HL-60/S4 (cell line): ENCODE measurements around the gene PGA4.
"Not testable (repeated sequence)": the region's sequence is repeated elsewhere in the genome, so short reads cannot be mapped to it uniquely, and the experiment has no call there.

Experiments used
- in situ Hi-C: fragments of 300-500 bp; cut with MboI; formaldehyde crosslinking; loops from 2 replicates; pipeline ENCODE4 v1.14.3; 2022; ENCODE audit warnings: low sequenced_read_pairs

Gene PGA4

DNA sequence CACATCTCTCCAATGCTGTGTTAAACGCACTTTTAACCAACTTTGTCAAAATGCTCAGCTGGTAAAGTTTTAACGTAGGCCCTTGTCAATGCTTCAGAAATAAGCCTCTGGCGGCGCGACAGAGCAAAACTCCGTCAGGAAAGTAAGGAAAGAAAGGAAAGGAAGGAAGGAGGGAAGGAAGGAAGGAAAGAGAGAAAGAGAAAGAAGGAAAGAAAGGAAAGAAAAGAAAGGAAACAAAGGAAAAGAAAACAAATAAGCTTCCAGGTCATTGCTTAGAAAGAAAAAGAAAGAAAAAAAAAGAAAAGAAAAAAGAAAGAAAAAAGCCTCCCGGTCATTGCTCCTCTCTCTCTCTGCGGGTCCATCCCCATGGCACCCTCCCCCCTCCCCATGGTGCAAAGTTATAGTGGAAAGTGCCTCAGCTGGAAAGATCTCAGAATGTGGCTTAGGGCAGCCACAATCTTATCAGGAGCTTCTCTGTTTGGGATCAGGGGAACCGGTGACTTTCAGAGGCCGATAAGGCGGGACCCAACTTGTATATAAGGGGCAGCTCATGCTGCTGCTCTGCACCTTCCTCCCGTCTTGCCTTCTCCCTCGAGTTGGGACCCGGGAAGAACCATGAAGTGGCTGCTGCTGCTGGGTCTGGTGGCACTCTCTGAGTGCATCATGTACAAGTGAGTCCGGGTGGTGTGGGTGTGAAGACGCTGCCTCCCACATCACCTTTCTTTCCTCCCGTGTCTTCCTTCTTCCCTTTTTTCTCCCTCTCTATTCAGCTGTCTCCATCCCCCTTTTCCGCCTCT lies 19.0 kb upstream of the PGA4 start, which contains the start of gene PGA3:
PGA3 (plus strand) TSS at position 566 of the 797 bp plus-strand sequence; CDS start at position 616, 50 bp downstream.
- in situ Hi-C loops = not testable (repeated sequence)

DNA sequence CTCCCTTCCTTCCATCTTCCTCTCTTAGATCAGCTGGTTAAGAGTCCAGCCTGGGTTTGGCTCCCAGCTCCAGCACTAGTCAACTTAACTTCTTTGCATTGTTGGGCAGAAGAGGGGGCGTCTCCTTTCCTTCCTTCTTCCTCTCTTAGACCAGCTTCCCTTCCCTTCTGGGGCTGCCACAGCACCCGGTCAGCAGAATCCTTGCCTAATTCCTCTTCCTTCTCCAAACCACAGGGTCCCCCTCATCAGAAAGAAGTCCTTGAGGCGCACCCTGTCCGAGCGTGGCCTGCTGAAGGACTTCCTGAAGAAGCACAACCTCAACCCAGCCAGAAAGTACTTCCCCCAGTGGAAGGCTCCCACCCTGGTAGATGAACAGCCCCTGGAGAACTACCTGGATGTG lies 18.3 kb upstream of the PGA4 start:
- in situ Hi-C loops = not testable (repeated sequence)

DNA sequence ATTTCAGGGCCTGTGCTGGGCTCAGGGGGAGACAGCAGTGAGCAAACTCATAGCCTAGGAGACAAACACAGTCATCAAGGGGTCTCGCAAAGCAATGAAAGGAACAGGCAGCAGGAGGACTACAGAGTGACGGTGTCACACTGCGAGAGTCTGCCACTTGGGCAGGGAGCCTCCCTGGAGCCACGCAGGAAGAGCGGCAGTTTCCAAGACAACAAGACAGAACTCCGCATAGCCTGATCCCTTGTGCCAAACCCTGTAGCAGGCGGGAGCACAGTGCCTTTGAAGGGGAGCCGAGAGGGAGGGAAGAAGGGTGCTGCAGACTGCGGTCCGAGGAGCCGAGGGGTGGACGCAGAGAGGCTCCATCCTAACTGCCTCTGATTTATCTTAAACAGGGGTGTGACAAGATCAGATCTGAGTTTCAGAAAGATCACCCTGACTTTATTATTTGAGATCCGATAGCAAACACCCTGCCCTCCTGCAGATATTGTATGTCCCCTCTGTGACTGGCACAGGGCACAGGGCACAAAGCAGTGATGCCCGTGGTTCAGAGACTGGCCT lies 17.6 kb upstream of the PGA4 start:
- in situ Hi-C loops = not testable (repeated sequence)

DNA sequence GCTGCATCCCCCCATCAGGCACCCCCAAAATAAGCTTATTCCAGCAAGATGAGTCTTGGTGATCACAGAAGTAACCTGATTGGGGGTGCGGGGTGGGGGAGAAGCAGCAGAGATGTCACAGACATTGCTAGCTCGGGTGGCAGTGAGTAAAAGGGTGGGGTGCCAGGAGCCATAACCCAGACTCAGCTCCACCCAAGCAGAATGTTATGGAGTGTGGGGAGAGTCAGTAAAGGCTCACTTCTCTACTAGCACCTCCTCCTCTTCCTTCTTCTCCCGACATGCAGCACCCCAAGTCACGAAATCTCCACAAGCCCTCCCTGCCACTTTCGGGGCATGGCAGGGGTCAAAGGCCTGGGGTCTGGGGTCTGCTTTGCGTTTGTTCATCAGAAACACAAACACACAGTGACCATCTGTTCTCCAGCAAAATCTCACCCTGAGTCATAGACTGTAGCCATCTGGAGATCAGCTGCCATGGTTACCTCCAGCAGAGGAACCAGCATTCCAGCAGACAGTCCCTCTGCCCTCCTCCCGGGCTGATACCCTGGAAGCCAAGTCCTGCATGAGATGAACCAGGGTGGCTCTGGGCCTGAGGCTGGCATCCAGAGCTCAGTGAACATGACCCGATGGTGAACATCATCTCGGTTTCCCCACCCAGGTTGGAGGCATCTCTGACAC lies 14.4 kb upstream of the PGA4 start:
- in situ Hi-C loops = not testable (repeated sequence)

DNA sequence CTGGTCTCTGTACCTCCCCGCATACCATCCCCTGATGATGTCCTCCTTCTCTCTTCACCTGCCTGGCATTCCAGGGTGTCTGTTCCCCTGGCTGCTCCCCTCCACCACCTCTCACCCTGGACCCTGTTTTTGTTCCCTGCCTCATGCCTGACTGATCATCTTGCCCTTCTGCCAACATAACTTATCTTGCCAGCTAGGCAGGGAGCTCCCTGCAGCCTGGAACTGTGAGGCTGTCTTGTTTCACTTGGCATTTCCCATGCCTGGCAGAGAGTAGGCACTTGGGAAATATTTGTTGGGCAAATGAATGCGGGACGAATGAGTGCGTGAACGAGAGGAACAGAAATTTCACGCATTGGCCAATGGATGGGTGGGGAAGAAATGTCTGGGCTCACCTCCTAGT lies 11.5 kb upstream of the PGA4 start:
- in situ Hi-C loops = not testable (repeated sequence)

DNA sequence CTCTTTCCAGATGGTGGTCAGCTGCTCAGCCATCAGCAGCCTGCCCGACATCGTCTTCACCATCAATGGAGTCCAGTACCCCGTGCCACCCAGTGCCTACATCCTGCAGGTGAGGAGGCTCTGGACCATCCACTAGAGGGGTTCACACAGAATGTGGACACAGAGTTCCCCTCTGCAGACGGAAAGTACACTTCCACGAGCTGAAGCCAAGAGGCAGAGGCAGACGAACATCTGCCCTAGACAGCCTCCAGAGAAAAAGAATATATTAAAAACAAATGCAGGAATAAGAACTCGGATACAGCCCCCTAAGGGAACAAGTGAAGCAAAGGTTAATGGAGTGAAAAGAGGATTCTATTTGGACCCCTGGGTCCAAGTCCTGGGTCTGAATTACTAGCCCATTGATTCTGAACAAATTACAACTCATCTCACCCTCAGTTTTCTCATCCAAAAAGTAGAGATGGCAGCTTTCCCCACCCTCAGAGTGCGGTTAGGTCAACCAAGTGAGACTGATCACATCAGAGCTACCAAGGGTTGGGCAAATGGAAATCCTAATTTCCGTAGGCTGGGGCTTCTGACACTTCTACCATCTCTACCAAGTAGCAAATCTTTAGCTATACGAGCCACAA lies 10.7 kb upstream of the PGA4 start:
- in situ Hi-C loops = not testable (repeated sequence)

DNA sequence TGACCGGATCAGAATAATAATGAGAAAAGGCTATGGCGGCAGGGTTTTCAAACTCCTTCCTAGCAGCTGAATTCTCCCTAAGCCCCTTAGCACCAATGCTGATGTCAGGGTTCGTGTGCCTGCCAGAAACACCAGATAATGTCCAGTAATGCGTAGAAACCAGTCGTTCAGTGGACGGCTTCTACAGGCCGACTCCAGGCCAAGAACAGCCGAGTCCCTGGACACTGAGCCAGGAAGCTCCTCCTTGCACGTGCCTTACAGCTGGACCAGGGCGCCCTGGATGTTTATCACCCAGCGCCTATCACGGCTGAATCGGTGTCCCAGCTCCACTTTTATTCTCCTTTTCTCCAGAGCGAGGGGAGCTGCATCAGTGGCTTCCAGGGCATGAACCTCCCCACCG lies 9.9 kb upstream of the PGA4 start:
- in situ Hi-C loops = not testable (repeated sequence)

DNA sequence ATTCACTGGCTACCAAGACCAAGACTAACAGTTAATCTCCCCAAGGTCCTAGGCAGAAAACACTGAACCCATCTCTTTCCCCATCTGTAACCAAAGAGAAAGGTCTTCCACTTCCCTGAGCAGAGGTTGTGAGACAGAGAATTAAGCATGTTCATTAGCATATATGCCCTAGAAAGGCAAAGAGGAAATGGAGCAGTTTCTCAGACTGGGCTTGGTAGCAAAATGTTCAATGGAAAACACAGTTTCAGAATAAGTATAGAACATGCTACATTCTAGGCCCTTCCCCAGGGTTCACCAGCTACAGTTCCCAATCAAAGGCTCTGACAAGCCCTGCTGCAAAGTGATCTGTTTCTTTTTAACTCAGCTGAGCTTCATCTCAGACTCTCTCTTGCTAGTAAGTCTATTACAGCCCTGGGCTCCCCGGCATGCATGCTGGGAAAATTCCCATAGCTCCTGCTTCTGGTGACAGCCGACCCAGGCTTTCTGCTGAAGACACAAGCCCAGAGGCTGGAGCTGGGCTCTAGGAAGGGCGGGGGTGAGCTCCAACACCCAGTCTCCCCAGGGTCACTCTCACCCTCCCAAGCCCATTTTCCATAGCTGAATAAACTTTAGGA lies 8.3 kb upstream of the PGA4 start:
- in situ Hi-C loops = not testable (repeated sequence)

DNA sequence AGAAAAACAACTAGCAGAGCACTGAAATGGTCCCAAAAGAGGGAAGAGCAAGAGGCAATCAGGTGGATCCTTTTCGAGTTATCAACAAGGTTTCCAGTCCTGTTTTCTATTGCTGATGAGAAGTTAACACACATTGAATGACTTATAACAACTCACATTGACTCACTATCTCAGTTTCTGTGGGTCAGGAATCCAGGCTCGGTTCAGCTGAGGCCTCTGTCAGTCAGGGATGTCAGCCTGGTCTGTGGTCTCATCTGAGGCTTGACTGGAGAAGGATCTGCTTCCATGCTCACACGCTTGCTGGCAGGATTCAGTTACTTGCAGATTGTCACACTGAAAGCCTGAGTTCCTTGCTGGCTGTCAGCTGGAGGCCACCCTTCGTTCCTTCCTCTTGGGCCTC lies 3.8 kb upstream of the PGA4 start:
- in situ Hi-C loops = not testable (repeated sequence)

DNA sequence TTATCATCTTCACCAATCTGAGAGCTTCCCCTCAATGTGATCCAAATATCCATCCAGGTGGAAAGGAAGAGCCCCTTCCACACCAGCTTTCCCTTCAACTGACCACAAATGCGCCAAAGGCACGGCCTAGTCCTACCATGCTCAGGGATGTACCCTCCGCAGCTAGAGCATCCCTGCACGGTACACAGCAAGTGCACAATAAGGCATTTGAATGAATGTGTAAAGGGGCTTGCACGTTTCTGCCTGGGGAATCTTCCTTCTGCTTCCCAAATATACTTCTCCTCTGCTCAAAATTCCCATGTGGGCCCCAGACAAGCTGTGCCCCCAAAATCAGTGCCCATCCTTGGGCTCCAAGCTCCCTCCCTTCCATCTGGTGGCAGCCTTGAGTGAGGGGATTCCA lies 3.1 kb upstream of the PGA4 start:
- in situ Hi-C loops = not testable (repeated sequence)

DNA sequence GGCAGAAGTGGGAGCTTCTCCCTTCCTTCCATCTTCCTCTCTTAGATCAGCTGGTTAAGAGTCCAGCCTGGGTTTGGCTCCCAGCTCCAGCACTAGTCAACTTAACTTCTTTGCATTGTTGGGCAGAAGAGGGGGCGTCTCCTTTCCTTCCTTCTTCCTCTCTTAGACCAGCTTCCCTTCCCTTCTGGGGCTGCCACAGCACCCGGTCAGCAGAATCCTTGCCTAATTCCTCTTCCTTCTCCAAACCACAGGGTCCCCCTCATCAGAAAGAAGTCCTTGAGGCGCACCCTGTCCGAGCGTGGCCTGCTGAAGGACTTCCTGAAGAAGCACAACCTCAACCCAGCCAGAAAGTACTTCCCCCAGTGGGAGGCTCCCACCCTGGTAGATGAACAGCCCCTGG lies 545 bp downstream of the PGA4 start:
- in situ Hi-C loops = not testable (repeated sequence)

DNA sequence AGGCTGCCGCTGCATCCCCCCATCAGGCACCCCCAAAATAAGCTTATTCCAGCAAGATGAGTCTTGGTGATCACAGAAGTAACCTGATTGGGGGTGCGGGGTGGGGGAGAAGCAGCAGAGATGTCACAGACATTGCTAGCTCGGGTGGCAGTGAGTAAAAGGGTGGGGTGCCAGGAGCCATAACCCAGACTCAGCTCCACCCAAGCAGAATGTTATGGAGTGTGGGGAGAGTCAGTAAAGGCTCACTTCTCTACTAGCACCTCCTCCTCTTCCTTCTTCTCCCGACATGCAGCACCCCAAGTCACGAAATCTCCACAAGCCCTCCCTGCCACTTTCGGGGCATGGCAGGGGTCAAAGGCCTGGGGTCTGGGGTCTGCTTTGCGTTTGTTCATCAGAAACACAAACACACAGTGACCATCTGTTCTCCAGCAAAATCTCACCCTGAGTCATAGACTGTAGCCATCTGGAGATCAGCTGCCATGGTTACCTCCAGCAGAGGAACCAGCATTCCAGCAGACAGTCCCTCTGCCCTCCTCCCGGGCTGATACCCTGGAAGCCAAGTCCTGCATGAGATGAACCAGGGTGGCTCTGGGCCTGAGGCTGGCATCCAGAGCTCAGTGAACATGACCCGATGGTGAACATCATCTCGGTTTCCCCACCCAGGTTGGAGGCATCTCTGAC lies 4.5 kb downstream of the PGA4 start:
- in situ Hi-C loops = not testable (repeated sequence)

DNA sequence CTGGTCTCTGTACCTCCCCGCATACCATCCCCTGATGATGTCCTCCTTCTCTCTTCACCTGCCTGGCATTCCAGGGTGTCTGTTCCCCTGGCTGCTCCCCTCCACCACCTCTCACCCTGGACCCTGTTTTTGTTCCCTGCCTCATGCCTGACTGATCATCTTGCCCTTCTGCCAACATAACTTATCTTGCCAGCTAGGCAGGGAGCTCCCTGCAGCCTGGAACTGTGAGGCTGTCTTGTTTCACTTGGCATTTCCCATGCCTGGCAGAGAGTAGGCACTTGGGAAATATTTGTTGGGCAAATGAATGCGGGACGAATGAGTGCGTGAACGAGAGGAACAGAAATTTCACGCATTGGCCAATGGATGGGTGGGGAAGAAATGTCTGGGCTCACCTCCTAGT lies 7.3 kb downstream of the PGA4 start:
- in situ Hi-C loops = not testable (repeated sequence)

DNA sequence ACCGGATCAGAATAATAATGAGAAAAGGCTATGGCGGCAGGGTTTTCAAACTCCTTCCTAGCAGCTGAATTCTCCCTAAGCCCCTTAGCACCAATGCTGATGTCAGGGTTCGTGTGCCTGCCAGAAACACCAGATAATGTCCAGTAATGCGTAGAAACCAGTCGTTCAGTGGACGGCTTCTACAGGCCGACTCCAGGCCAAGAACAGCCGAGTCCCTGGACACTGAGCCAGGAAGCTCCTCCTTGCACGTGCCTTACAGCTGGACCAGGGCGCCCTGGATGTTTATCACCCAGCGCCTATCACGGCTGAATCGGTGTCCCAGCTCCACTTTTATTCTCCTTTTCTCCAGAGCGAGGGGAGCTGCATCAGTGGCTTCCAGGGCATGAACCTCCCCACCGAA lies 8.9 kb downstream of the PGA4 start:
- in situ Hi-C loops = not testable (repeated sequence)

DNA sequence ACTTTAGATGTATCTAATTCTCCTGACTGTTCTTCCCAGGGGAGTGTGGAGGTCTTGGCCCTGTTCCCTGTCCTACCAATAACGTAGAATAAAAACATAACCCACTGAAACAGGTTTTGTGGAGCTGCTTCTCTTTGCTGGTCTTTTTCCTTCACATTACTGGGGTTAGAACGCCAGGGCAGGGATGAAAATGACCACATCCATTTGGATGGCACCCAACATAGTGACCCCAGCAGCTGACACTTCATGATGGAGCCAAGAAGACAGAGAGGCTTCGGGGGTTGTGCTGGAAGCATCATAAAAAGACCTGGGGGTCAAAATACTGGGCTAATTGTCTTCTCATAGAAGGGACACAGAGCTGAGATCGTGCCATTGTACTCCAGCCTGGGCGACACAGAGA lies 9.4 kb downstream of the PGA4 start:
- in situ Hi-C loops = not testable (repeated sequence)

DNA sequence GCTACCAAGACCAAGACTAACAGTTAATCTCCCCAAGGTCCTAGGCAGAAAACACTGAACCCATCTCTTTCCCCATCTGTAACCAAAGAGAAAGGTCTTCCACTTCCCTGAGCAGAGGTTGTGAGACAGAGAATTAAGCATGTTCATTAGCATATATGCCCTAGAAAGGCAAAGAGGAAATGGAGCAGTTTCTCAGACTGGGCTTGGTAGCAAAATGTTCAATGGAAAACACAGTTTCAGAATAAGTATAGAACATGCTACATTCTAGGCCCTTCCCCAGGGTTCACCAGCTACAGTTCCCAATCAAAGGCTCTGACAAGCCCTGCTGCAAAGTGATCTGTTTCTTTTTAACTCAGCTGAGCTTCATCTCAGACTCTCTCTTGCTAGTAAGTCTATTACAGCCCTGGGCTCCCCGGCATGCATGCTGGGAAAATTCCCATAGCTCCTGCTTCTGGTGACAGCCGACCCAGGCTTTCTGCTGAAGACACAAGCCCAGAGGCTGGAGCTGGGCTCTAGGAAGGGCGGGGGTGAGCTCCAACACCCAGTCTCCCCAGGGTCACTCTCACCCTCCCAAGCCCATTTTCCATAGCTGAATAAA lies 10.5 kb downstream of the PGA4 start:
- in situ Hi-C loops = not testable (repeated sequence)

DNA sequence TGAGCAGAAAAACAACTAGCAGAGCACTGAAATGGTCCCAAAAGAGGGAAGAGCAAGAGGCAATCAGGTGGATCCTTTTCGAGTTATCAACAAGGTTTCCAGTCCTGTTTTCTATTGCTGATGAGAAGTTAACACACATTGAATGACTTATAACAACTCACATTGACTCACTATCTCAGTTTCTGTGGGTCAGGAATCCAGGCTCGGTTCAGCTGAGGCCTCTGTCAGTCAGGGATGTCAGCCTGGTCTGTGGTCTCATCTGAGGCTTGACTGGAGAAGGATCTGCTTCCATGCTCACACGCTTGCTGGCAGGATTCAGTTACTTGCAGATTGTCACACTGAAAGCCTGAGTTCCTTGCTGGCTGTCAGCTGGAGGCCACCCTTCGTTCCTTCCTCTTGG lies 15.0 kb downstream of the PGA4 start:
- in situ Hi-C loops = not testable (repeated sequence)

DNA sequence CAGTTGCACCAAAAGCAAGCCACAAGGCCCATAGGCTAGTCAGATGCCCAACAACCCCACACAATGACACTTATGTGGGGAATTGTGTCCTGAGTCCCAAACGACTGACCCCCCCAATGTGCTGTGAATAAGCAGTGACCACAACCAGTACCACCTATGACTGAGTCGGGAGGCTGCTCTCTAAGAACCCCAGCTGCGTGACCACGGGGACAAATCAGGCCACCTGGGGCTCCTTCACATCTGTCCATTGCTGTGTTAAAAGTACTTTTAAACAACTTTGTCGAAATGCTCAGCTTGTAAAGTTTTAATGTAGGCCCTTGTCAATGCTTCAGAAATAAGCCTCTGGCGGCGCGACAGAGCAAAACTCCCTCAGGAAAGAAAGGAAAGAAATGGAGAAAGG lies 18.1 kb downstream of the PGA4 start:
- in situ Hi-C loops = not testable (repeated sequence)

DNA sequence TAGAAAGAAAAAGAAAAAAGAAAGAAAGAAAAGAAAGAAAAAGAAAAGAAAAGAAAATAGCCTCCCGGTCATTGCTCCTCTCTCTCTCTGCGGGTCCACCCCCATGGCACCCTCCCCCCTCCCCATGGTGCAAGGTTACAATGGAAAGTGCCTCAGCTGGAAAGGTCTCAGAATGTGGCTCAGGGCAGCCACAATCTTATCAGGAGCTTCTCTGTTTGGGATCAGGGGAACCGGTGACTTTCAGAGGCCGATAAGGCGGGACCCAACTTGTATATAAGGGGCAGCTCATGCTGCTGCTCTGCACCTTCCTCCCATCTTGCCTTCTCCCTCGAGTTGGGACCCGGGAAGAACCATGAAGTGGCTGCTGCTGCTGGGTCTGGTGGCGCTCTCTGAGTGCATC lies 18.7 kb downstream of the PGA4 start, which contains the start of gene PGA5:
PGA5 (plus strand) TSS at position 301 of the 400 bp plus-strand sequence; CDS start at position 353, 52 bp downstream.
- in situ Hi-C loops = not testable (repeated sequence)

DNA sequence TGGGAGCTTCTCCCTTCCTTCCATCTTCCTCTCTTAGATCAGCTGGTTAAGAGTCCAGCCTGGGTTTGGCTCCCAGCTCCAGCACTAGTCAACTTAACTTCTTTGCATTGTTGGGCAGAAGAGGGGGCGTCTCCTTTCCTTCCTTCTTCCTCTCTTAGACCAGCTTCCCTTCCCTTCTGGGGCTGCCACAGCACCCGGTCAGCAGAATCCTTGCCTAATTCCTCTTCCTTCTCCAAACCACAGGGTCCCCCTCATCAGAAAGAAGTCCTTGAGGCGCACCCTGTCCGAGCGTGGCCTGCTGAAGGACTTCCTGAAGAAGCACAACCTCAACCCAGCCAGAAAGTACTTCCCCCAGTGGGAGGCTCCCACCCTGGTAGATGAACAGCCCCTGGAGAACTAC lies 19.4 kb downstream of the PGA4 start:
- in situ Hi-C loops = not testable (repeated sequence)
